ENCODE results near the gene UBALD1.

GRCh38 chr16:4631444-4631843, 16.8 kb upstream of the UBALD1 start:
- TF ChIP-seq, protein P1, sequence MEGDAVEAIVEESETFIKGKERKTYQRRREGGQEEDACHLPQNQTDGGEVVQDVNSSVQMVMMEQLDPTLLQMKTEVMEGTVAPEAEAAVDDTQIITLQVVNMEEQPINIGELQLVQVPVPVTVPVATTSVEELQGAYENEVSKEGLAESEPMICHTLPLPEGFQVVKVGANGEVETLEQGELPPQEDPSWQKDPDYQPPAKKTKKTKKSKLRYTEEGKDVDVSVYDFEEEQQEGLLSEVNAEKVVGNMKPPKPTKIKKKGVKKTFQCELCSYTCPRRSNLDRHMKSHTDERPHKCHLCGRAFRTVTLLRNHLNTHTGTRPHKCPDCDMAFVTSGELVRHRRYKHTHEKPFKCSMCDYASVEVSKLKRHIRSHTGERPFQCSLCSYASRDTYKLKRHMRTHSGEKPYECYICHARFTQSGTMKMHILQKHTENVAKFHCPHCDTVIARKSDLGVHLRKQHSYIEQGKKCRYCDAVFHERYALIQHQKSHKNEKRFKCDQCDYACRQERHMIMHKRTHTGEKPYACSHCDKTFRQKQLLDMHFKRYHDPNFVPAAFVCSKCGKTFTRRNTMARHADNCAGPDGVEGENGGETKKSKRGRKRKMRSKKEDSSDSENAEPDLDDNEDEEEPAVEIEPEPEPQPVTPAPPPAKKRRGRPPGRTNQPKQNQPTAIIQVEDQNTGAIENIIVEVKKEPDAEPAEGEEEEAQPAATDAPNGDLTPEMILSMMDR (IDR thresholded peaks at IDR 0.05; ENCODE audit: insufficient read depth, low read length, poor library complexity, severe bottlenecking): no peak
- no peak for TF ChIP-seq EZH2phosphoT487 (conservative IDR thresholded peaks at IDR 0.05; ENCODE audit: low read length)

Data from SU-DHL-6 (cell line).